HL-60/S4 treated with retinoic acid at 250 ng/mL for 4 days and 3 days (cell line): Measurements from ENCODE around the gene LRRC34.

Experiments used
- in situ Hi-C: fragments of 300-500 bp; cut with MboI; formaldehyde crosslinking; loops from 2 replicates; pipeline ENCODE4 v1.7.0; 2022; ENCODE audit warnings: low sequenced_read_pairs

Gene LRRC34

GRCh38 chr3:169769287-169770181, 43.2 kb downstream of the LRRC34 start, which contains the start of gene ACTRT3:
TSS of gene ACTRT3 (minus strand) at chr3:169769561. CDS start at chr3:169769520, 41 bp downstream.
- in situ Hi-C loops = no loop called here

- in situ Hi-C loops = no loop called here
These were observed 47.7 kb downstream of the LRRC34 start, which contains the start of gene TERC for GRCh38 chr3:169764882-169765612. TSS of gene TERC (minus strand) at chr3:169765060.

- in situ Hi-C loops = no loop called here
These were observed 48.3 kb downstream of the LRRC34 start for GRCh38 chr3:169764312-169764881.

DNA sequence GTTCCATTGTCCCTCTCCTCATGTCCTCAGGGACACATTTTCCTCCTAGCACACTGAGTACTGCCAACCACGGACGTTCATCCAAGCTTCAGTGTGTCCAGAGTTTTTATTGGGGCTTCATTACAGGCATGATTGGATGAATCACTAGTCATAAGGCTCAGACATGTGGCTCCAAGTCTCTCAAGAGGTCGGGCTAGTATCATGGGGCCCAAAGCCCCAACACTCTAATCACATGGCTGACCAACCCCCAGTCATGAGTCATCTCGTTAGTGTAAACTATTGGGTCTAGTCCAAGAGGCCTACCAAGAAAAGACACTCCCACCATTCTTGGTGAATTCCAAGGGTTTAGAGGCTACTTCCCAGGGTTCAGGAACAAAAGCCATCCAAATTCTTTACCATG, 52.2 kb downstream of the LRRC34 start:
- in situ Hi-C loops = no loop called here

- in situ Hi-C loops = no loop called here
These were observed 53.4 kb downstream of the LRRC34 start for GRCh38 chr3:169759256-169759655.

DNA sequence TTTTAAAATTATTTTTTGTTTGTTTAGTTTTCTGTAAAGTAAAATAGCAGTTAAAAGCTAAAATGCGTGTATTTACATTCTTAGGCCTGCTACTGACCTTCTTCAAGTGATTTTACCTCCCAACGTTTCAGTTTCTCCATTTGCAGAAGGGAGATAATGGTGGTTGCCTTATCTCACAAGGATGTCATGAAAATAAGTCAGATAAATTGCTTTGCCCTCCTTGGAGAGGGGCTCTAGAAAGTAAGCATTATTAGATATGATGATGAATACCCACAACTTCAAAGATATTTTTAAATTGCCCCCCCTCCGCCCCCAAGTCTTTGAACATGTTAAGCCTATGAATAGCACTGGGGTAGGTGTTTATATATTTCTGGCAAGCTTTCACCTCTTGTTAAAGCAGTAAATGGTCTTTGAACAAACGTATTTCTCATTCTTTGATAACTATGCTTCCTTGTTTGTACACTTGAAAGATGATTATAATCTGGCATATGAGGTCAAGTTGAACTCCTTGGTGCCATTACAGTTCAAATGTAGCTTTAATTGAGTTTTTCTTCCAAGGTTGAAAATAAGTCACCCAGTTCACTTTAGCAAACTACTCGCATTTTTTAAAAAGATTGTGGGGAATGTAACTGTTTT, 54.2 kb downstream of the LRRC34 start:
- in situ Hi-C loops = no loop called here

DNA sequence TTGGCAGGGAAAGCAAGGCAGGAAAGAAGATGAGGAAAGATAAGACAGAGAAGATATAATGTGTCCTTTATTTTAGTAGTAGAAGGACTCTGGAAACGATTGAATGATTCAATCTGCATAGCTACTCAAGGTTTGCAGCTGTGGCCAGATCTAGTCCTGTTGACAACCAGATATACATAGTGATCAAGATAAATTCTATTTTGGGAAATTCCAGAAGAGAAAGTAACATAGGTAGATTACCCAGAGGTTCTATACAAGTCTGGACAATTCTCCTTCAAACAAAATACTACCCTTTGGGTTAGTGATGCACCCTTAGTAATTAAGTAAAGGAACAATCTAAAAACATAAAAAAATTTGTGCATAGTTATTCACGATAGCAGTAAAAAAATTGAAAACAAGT, 57.2 kb downstream of the LRRC34 start:
- in situ Hi-C loops = no loop called here

DNA sequence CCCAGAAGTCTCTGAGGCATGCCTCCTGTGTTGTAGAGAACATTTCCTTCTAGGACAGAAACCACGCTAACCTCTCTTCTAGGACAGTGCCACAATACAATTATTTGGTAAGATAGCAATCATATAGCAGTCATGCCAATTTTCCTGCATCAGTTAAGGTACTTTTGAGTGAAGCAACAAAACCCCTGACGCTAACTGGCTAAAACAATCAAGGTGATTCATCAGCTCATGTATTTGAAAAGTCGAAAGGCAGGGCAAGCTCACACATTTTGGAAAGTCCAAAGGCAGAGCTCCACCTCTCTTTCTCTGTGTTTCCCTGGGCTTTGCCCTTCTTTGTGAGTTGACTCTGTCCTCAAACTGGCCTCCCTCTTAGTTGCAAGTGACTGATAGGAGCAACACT, 58.0 kb downstream of the LRRC34 start:
- in situ Hi-C loops = no loop called here

DNA sequence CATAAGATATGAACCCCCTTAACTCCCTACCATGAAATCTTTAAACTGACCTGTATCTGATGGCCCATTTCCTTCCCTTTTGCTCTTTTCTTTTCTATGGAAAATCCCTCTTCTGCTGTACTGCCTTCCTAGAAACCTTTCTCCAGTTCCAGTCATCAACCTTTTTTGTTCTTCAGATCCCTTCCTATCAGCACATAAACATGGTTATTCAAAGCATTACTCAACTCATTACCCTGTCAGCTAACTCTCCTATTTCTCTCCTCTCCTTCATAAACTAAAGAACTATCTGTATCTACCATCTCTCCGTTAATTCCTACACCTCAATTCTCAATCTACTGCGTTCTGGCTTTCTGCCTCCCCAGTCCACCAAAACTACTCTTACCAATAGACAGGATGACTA, 60.8 kb downstream of the LRRC34 start:
- in situ Hi-C loops = no loop called here

GRCh38 chr3:169750665-169751064, 62.0 kb downstream of the LRRC34 start:
- in situ Hi-C loops = no loop called here

DNA sequence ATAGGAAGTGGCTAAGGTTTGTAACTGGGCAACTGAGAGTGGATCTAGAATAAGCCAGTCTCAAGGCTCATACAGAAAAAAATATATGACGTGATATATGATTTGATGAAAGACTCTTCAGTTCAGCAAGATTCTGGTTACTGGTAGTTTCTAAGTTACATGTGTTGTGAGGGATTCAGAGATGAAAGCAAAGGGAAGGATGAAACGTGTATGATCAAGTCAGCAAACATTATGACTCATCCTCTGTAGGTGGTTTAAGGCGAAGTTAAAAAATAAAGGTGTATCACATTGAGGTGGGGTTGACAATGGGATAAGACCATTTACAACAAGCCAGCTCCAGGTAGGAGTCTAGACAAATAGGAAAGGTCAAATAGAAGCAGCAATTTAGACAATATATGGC, 64.0 kb downstream of the LRRC34 start:
- in situ Hi-C loops = no loop called here

DNA sequence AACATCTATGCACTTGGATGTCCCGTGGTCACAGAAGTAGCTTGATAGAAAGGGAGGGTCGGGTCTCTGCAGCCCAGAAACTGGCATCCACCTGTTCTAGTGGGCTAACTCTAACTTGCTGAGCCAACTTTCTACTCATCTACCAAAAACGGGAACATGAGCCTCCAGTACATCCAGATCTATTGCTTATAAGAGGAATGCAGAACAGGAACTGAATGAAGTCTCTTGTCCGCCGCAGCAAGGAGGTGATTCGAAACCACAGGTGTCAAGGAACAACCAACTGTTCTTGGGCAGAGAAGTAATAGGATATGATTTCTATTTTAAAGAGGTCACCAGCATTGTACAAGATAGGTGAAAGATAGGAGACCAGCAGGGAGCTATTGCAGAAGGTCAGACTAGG, 65.8 kb downstream of the LRRC34 start:
- in situ Hi-C loops = no loop called here

- in situ Hi-C loops = no loop called here
These were observed 68.2 kb downstream of the LRRC34 start for GRCh38 chr3:169744366-169745054.
